Activated CD8-positive, alpha-beta T cell treated with anti-CD3 and anti-CD28 coated beads for 36 hours (primary cell): Measurements from ENCODE around the gene MRPL45. TPM values are rescaled to one million over a fixed set of nuclear protein-coding genes. Genes with fewer than 3 reads are reported as not detected.

Experiments used
- ATAC-seq: fragments of 200-7000 bp; cut with Tn5 transposase; one replicate; pipeline ENCODE4 v1.10.0; 2021; ENCODE audit warnings: mild to moderate bottlenecking, moderate library complexity
- CTCF ChIA-PET: fragments of 350-600 bp; sonication (Branson Sonifier 250); formaldehyde crosslinking; loops from one replicate; lab custom pipeline; 2021; ENCODE audit warnings: antibody characterized with exemption; lab: Charles Lee
- POLR2A ChIA-PET: fragments of 350-600 bp; sonication (Branson Sonifier 250); formaldehyde crosslinking; loops from one replicate; lab custom pipeline; 2021; ENCODE audit warnings: antibody characterized with exemption; lab: Charles Lee
- DNase-seq: peaks from one replicate; pipeline ENCODE4 v3.0.0-alpha.2; 2020
- H3K27ac Mint-ChIP-seq: one replicate; pipeline ENCODE4 v1.8.0; 2021; ENCODE audit warnings: mild to moderate bottlenecking, mixed read lengths
- H3K27me3 Mint-ChIP-seq: one replicate; pipeline ENCODE4 v1.8.0; 2021; ENCODE audit warnings: mixed read lengths
- H3K36me3 Mint-ChIP-seq: one replicate; pipeline ENCODE4 v1.8.0; 2021; ENCODE audit warnings: low read depth, mixed read lengths
- H3K4me1 Mint-ChIP-seq: one replicate; pipeline ENCODE4 v1.8.0; 2021; ENCODE audit warnings: low read depth, mixed read lengths
- H3K4me3 Mint-ChIP-seq: one replicate; pipeline ENCODE4 v1.8.0; 2021; ENCODE audit warnings: mild to moderate bottlenecking, moderate library complexity, mixed read lengths
- H3K9me3 Mint-ChIP-seq: one replicate; pipeline ENCODE4 v1.8.0; 2021; ENCODE audit warnings: mixed read lengths
- CTCF ChIP-seq: fragments of 200-600 bp; IDR thresholded peaks from one replicate; pipeline ENCODE4 v1.8.0; 2022; ENCODE audit warnings: antibody characterized with exemption, mild to moderate bottlenecking
- intact Hi-C: fragments of 100-400 bp; cut with micrococcal nuclease; formaldehyde crosslinking; loops from one replicate; pipeline ENCODE4 v1.10.0; 2022
- total RNA-seq, 2 experiments: library from RNA; stranded (reverse); gene quantifications; one replicate each; pipeline ENCODE4 v1.2.3, GENCODE V29; 2021

The MRPL45 gene
- total RNA-seq, 2 experiments from 2014 or later = 54.3 to 54.6 TPM

GRCh38 chr17:38353668-38354067 is 56.7 kb downstream of the MRPL45 start:
- TF ChIP-seq CTCF = no peak
- DNase-seq = no peak
- H3K27me3 Mint-ChIP-seq = no peaks in the 10 kb centered on the region
- H3K4me3 Mint-ChIP-seq = peak overlapping the region; percentile 73
- no peak for ATAC-seq
- no peak overlapping the region for H3K27ac Mint-ChIP-seq
- no peaks in the 10 kb centered on the region for H3K9me3 Mint-ChIP-seq
- CTCF ChIA-PET = interaction anchor here (0.5 to 11.9 kb wide), 9 partner anchors 11 to 1936 kb away, joined by 3 to 203 read pairs (median 4); partner anchors contain the start of gene ARHGAP23
- no peaks in the 10 kb centered on the region for H3K36me3 Mint-ChIP-seq
- intact Hi-C loops = no loop called here
- POLR2A ChIA-PET = interaction anchor here (1.1 to 1.9 kb wide), 3 partner anchors 10 to 19 kb away, joined by 3 to 9 read pairs (median 3); no protein-coding TSS in a partner anchor
- H3K4me1 Mint-ChIP-seq = peaks cover 53% of the 10 kb centered on the region

- no peak for DNase-seq
- Mint-ChIP-seq H3K27me3 (no peaks in the 10 kb centered on the region), H3K27ac (no peak overlapping the region), H3K4me1 (peaks cover 52% of the 10 kb centered on the region), H3K4me3 (no peak overlapping the region), H3K9me3 (no peaks in the 10 kb centered on the region), H3K36me3 (no peaks in the 10 kb centered on the region)
- intact Hi-C loops = no loop called here
- no peak for TF ChIP-seq CTCF
- POLR2A ChIA-PET = interaction anchor here (1.0 to 1.9 kb wide), 6 partner anchors 9 to 314 kb away, joined by 3 to 9 read pairs (median 3); no protein-coding TSS in a partner anchor
- no peak for ATAC-seq
- CTCF ChIA-PET = interaction anchor here (0.9 to 11.9 kb wide), 7 partner anchors 10 to 69 kb away, joined by 3 to 203 read pairs (median 5); no protein-coding TSS in a partner anchor
Measured at GRCh38 chr17:38354466-38354865, 57.5 kb downstream of the MRPL45 start.

GRCh38 chr17:38355251-38355650 is 58.3 kb downstream of the MRPL45 start:
- no peaks in the 10 kb centered on the region for H3K9me3 Mint-ChIP-seq
- H3K36me3 Mint-ChIP-seq = no peaks in the 10 kb centered on the region
- intact Hi-C loops = no loop called here
- POLR2A ChIA-PET = interaction anchor here (0.8 to 1.9 kb wide), 4 partner anchors 8 to 33 kb away, joined by 3 to 9 read pairs (median 3); no protein-coding TSS in a partner anchor
- TF ChIP-seq CTCF = no peak
- CTCF ChIA-PET = interaction anchor here (0.7 to 11.9 kb wide), 7 partner anchors 9 to 69 kb away, joined by 3 to 203 read pairs (median 3); no protein-coding TSS in a partner anchor
- H3K4me1 Mint-ChIP-seq = peaks cover 49% of the 10 kb centered on the region
- H3K4me3 Mint-ChIP-seq = no peak overlapping the region
- ATAC-seq (no peak), DNase-seq (no peak)
- H3K27me3 Mint-ChIP-seq = no peaks in the 10 kb centered on the region
- no peak overlapping the region for H3K27ac Mint-ChIP-seq

GRCh38 chr17:38357486-38358123 is 60.6 kb downstream of the MRPL45 start:
- Mint-ChIP-seq H3K4me3 (no peak overlapping the region), H3K9me3 (no peaks in the 10 kb centered on the region), H3K27ac (no peak overlapping the region)

More at GRCh38 chr17:38357486-38358123, 60.6 kb downstream of the MRPL45 start:
- H3K27me3 Mint-ChIP-seq = no peaks in the 10 kb centered on the region
- ATAC-seq (no peak), DNase-seq (no peak)
- ChIA-PET CTCF (interaction anchor here (1.4 kb wide), 1 partner anchor 306 kb away, joined by 3 read pairs; no protein-coding TSS in a partner anchor), POLR2A (no interaction called here)
- TF ChIP-seq CTCF = no peak
- no peaks in the 10 kb centered on the region for H3K36me3 Mint-ChIP-seq
- H3K4me1 Mint-ChIP-seq = peaks cover 41% of the 10 kb centered on the region
- intact Hi-C loops = no loop called here
